ENCODE measurements around the gene RFTN1.

The RFTN1 gene

GRCh38 chr3:16486951-16487480 is 26.5 kb downstream of the RFTN1 start:
- DNase-seq (ENCODE audit: low read depth): no peak

GRCh38 chr3:16486201-16486600 is 27.3 kb downstream of the RFTN1 start:
- no peak for DNase-seq (ENCODE audit: low read depth)

- DNase-seq (ENCODE audit: low read depth): no peak
Observed at GRCh38 chr3:16485395-16485992, 28.0 kb downstream of the RFTN1 start.

GRCh38 chr3:16484984-16485383 is 28.5 kb downstream of the RFTN1 start:
- DNase-seq (ENCODE audit: low read depth): no peak

GRCh38 chr3:16484216-16484615 is 29.3 kb downstream of the RFTN1 start:
- peak; percentile 99 for DNase-seq (ENCODE audit: low read depth)

GRCh38 chr3:16482770-16483531 is 30.5 kb downstream of the RFTN1 start:
- DNase-seq (ENCODE audit: low read depth): no peak

GRCh38 chr3:16482194-16482769 is 31.2 kb downstream of the RFTN1 start:
- DNase-seq (ENCODE audit: low read depth): no peak

GRCh38 chr3:16481546-16481897 is 32.0 kb downstream of the RFTN1 start:
- DNase-seq (ENCODE audit: low read depth): no peak

- no peak for DNase-seq (ENCODE audit: low read depth)
Observed at GRCh38 chr3:16480861-16481545, 32.5 kb downstream of the RFTN1 start.

GRCh38 chr3:16478516-16478915 is 35.0 kb downstream of the RFTN1 start:
- no peak for DNase-seq (ENCODE audit: low read depth)

- DNase-seq (ENCODE audit: low read depth): no peak
Observed at GRCh38 chr3:16477521-16477920, 36.0 kb downstream of the RFTN1 start.

GRCh38 chr3:16477056-16477455 is 36.4 kb downstream of the RFTN1 start:
- DNase-seq (ENCODE audit: low read depth): no peak

- no peak for DNase-seq (ENCODE audit: low read depth)
Observed at GRCh38 chr3:16476636-16477035, 36.9 kb downstream of the RFTN1 start.

GRCh38 chr3:16475766-16476165 is 37.7 kb downstream of the RFTN1 start:
- DNase-seq (ENCODE audit: low read depth): no peak

GRCh38 chr3:16474920-16475319 is 38.6 kb downstream of the RFTN1 start:
- no peak for DNase-seq (ENCODE audit: low read depth)

- DNase-seq (ENCODE audit: low read depth): peak; percentile 63
Observed at GRCh38 chr3:16474216-16474615, 39.3 kb downstream of the RFTN1 start.

- DNase-seq (ENCODE audit: low read depth): no peak
Observed at GRCh38 chr3:16472593-16472992, 40.9 kb downstream of the RFTN1 start.

GRCh38 chr3:16471897-16472296 is 41.6 kb downstream of the RFTN1 start:
- DNase-seq (ENCODE audit: low read depth): no peak

GRCh38 chr3:16470590-16470989 is 42.9 kb downstream of the RFTN1 start:
- no peak for DNase-seq (ENCODE audit: low read depth)

- no peak for DNase-seq (ENCODE audit: low read depth)
Observed at GRCh38 chr3:16468336-16469098, 45.0 kb downstream of the RFTN1 start.

GRCh38 chr3:16468002-16468335 is 45.5 kb downstream of the RFTN1 start:
- DNase-seq (ENCODE audit: low read depth): no peak

- no peak for DNase-seq (ENCODE audit: low read depth)
Observed at GRCh38 chr3:16467393-16467792, 46.1 kb downstream of the RFTN1 start.
